ENCODE results near the gene CENPX. TPM values are rescaled to one million over a fixed set of nuclear protein-coding genes. Genes with fewer than 3 reads are reported as not detected.

CENPX gene
- total RNA-seq, 1 donor: 18.8 TPM

DNA sequence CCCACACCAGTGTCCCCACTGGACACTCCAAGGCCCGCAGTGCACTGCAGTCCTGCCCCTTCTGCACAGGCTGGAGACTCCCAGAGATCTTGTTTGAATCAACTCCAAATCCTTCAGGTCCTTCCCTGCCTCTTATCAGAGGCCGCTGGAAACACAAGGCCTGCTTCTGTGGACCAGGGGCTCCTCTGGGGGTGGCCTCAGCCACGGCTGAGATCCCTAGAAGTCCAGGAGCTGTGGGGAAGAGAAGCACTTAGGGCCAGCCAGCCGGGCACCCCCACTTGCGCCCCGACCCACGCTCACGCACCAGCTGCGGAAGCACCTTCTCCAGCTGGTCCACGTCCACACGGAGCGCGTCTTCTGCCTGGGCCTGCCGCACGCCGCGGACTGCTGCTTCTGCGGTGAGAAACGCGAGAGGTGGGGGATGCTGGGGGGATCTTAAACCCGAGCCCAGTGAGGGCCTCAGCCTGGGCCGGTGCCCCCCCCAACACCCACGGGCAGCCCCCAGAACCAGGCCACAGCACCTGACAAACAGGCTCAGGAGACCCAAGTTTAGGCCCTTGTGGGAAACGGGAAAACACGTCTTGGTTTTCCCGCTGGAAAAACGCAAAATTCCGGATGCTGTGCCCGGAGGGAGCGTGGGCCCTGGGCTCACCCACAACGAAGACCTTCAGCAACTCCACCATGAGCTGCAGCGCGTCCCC, 3.5 kb downstream of the CENPX start:
- Histone ChIP-seq H3K79me2 (ENCODE audit: insufficient read depth, low read length) (peaks cover 8% of the 10 kb centered on the region), H3K4me1 (ENCODE audit: insufficient read depth, low read length) (peaks cover 19% of the 10 kb centered on the region), H3K4me3 (ENCODE audit: insufficient read depth, low read length) (no peak overlapping the region), H3K4me2 (ENCODE audit: insufficient read depth, low read length) (no peak overlapping the region), H3K9me3 (ENCODE audit: low read depth, low read length) (no peaks in the 10 kb centered on the region), H3K27me3 (ENCODE audit: insufficient read depth, low read length) (no peaks in the 10 kb centered on the region), H3K27ac (ENCODE audit: low read depth, low read length) (no peak overlapping the region), H2AFZ (ENCODE audit: low read length) (no peak overlapping the region), H4K20me1 (ENCODE audit: insufficient read depth, low read length) (peaks cover 28% of the 10 kb centered on the region), H3K36me3 (ENCODE audit: insufficient read depth, low read length) (no peaks in the 10 kb centered on the region)
- TF ChIP-seq, protein P1, sequence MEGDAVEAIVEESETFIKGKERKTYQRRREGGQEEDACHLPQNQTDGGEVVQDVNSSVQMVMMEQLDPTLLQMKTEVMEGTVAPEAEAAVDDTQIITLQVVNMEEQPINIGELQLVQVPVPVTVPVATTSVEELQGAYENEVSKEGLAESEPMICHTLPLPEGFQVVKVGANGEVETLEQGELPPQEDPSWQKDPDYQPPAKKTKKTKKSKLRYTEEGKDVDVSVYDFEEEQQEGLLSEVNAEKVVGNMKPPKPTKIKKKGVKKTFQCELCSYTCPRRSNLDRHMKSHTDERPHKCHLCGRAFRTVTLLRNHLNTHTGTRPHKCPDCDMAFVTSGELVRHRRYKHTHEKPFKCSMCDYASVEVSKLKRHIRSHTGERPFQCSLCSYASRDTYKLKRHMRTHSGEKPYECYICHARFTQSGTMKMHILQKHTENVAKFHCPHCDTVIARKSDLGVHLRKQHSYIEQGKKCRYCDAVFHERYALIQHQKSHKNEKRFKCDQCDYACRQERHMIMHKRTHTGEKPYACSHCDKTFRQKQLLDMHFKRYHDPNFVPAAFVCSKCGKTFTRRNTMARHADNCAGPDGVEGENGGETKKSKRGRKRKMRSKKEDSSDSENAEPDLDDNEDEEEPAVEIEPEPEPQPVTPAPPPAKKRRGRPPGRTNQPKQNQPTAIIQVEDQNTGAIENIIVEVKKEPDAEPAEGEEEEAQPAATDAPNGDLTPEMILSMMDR (IDR thresholded peaks at IDR 0.05; ENCODE audit: extremely low read depth, low read depth, low read length): no peak
- DNase-seq (ENCODE audit: insufficient read length, low spot score, missing footprints): peak; percentile 83

DNA sequence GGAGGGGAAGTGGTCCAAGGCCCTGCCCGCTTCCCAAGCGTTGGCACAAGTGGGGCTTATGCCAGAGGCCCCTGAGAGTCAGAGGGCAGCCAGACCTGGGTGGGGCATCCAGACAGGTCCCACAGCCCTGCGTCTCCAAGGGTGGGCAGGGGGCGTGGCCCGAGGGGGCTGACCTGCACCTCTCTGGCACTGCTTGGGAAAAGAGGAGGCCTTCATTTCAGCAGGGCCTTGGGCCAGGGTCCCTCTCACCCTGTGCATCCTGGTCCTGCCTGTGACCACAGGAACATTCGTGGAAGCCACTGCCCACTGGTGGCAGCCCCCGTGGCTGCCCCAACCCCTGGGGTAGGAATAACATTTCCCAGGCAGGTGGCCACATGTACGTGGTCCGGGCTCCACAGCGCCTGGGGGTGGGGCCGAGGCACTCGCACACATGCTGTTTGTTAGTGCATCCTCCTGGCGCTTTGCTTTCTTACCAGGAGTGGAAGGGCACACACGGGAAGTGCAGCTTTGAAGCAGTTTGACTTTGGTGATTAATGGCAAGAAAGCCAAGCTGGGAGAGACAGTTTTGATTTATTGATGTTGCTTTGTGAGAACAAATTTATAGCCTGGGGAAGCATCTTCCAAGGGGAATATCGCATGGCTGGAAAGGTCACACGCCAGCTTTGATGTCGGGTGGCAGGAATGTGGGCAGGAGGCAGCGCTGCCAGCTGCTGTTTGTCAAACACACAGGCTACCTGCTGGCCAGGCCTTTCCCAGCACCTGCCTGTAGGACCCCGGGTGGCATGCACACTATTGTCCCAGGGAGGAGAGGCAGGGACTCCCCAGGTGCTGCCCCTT, 4.3 kb downstream of the CENPX start:
- Histone ChIP-seq H3K79me2 (ENCODE audit: insufficient read depth, low read length) (peaks cover 8% of the 10 kb centered on the region), H2AFZ (ENCODE audit: low read length) (no peak overlapping the region), H3K27ac (ENCODE audit: low read depth, low read length) (no peak overlapping the region), H4K20me1 (ENCODE audit: insufficient read depth, low read length) (peaks cover 28% of the 10 kb centered on the region), H3K9me3 (ENCODE audit: low read depth, low read length) (no peaks in the 10 kb centered on the region), H3K4me2 (ENCODE audit: insufficient read depth, low read length) (no peak overlapping the region), H3K4me1 (ENCODE audit: insufficient read depth, low read length) (peaks cover 14% of the 10 kb centered on the region), H3K36me3 (ENCODE audit: insufficient read depth, low read length) (no peaks in the 10 kb centered on the region), H3K4me3 (ENCODE audit: insufficient read depth, low read length) (no peak overlapping the region), H3K27me3 (ENCODE audit: insufficient read depth, low read length) (no peaks in the 10 kb centered on the region)
- TF ChIP-seq, protein P1 (IDR thresholded peaks at IDR 0.05; ENCODE audit: extremely low read depth, low read depth, low read length): no peak
- peak; percentile 76 for DNase-seq (ENCODE audit: insufficient read length, low spot score, missing footprints)

DNA sequence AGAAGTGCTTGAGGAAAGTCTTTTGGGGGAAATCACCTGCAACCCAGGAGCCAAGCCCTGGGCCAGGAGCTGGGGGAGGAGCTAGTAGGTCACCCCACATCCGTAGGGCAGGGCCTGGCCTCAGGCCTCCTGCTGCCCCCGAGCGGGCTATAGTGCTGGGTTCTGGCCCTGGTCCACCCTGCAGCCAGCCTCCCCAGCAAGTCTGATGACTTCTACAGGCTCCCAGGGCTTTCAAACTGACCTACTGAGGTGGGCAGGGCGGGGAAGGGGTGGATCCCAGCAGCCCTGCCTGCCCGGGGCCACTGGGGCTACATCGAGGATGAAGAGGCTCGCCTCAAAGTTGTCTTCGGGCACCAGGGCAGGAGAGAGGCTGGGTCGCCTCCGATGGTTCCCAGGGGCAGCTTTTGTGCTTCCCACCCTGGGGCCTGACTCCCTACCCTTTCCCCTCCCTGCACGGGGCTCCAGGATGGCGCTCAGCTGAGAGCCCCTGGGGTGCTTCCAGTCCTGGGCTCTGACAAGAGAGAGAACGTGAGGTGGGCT, 5.0 kb downstream of the CENPX start:
- Histone ChIP-seq H3K4me1 (ENCODE audit: insufficient read depth, low read length) (peaks cover 14% of the 10 kb centered on the region), H3K27ac (ENCODE audit: low read depth, low read length) (no peak overlapping the region), H3K4me2 (ENCODE audit: insufficient read depth, low read length) (no peak overlapping the region), H3K27me3 (ENCODE audit: insufficient read depth, low read length) (no peaks in the 10 kb centered on the region), H2AFZ (ENCODE audit: low read length) (no peak overlapping the region), H3K9me3 (ENCODE audit: low read depth, low read length) (no peaks in the 10 kb centered on the region), H3K4me3 (ENCODE audit: insufficient read depth, low read length) (no peak overlapping the region), H4K20me1 (ENCODE audit: insufficient read depth, low read length) (peaks cover 28% of the 10 kb centered on the region), H3K79me2 (ENCODE audit: insufficient read depth, low read length) (peaks cover 8% of the 10 kb centered on the region), H3K36me3 (ENCODE audit: insufficient read depth, low read length) (no peaks in the 10 kb centered on the region)
- TF ChIP-seq, protein P1 (IDR thresholded peaks at IDR 0.05; ENCODE audit: extremely low read depth, low read depth, low read length): no peak
- DNase-seq (ENCODE audit: insufficient read length, low spot score, missing footprints): peak; percentile 88

All from osteoblast (primary cell).